Right hindlimb (tissue), 1 donor: ENCODE measurements around the gene DLX1.
A peak's percentile ranks its signal among the peaks of the same experiment; 100 is the strongest.
"Not testable (repeated sequence)": the region's sequence is repeated elsewhere in the genome, so short reads cannot be mapped to it uniquely, and the experiment has no call there.

Experiments used
- DNase-seq: peaks from one replicate; pipeline ENCODE4 v3.0.0-alpha.2; 2018

The DLX1 gene

DNA sequence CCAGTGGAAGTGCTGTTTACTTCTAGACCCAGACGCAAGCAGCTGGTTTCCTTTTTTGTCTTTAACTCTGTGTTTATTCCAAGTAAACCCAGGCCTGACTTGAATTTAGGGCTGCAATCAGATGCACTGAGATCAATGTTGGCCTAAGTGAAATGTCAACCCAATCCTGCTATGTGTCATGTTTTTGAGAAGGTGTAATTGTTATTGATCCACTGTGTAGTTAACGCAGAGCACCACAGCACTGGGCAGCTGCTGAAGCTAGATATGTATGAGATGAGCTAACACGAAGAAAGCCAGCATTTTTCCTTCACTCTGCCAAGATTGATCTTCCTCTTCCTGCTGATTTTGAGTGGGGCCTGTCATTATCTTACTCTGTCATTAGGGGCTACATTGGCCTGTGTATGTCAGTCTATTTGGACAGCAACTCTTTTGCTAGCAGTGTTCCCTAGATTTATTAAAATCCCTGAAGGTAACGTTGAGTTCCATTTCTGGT lies 18.9 kb upstream of the DLX1 start:
- DNase-seq = no peak

DNA sequence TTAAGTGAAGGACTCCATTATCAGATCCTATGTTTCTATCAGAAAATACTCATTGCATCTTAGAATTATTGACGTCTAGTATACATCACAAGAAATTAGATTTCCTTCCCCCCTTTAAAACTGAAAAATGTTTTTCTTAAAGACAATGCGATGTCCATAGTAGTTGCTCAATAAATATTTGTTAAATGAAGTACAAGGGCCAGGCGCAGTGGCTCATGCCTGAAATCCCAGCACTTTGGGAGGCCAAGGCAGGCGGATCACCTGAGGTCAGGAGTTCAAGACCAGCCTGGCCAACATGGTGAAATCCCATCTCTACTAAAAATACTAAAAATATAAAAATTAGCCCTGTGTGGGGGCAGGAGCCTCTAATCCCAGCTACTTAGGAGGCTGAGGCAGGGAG lies 17.4 kb upstream of the DLX1 start:
- not testable (repeated sequence) for DNase-seq

GRCh38 chr2:172070936-172071335 lies 14.4 kb upstream of the DLX1 start:
- no peak for DNase-seq

DNA sequence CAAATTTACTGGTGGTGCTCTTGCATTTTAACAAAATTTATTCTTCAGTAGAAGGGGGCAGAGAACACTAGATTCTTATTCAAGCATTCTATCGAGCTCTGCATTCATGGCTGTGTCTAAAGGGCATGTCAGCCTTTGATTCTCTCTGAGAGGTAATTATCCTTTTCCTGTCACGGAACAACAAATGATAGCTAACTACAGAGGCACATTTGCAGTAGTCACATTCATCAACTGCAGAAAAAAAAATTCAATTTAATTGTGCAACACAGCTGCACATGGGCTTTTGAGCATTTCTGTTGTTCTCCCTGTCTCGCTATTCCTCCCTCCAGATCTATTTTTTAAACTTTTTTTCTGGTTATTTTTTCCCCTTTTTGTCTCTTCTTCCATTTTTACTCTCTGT lies 13.0 kb upstream of the DLX1 start:
- DNase-seq = no peak

GRCh38 chr2:172072706-172073105 lies 12.6 kb upstream of the DLX1 start:
- DNase-seq = no peak

DNA sequence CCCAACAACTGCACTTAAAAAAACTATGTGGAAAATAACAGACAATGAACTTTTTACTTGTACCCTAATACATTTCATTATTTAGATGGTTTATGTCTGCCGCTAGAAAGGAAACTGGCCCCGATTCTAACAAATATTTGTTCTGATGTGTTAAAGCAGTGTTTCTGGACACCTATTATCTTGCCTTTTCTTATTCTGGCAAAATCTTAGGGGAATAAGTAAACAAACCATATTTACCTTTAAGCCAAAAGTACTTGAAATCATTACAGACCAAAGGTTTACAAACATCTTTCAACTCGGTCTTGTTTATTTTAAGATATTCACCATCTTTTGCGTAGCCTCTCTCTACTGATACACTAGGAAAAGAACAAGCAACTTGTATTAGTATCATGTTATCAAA lies 11.8 kb upstream of the DLX1 start:
- no peak for DNase-seq

- no peak for DNase-seq
Observed at GRCh38 chr2:172074254-172074653, 11.1 kb upstream of the DLX1 start.

- DNase-seq = no peak
Observed at GRCh38 chr2:172079416-172079815, 5.9 kb upstream of the DLX1 start.

DNA sequence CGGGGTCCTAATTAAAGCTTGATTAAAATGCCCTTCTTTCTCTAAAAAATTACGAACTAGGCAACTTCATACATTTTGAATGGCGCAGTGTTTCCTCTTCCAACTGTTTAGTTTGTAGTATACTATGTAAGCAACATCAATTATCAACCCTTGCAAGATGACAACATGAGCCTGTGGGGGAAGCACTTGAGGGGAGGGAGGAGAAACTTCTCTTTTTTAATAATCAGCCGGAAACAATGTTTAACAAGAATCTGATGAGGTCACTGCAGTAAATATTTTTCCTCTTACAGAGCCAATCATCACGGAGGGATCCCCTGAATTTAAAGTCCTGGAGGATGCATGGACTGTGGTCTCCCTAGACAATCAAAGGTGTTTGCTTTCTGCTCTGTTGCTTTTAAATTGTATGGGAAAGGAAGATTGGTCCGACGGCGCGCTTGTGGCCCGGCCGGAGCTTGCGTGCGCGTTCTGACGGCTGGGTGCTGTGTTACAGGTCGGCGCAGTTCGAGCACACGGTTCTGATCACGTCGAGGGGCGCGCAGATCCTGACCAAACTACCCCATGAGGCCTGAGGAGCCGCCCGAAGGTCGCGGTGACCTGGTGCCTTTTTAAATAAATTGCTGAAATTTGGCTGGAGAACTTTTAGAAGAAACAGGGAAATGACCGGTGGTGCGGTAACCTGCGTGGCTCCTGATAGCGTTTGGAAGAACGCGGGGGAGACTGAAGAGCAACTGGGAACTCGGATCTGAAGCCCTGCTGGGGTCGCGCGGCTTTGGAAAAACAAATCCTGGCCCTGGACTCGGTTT lies 5.3 kb upstream of the DLX1 start:
- no peak for DNase-seq

GRCh38 chr2:172080641-172081220 lies 4.6 kb upstream of the DLX1 start:
- DNase-seq = no peak

- no peak for DNase-seq
Observed at GRCh38 chr2:172081221-172082022, 3.9 kb upstream of the DLX1 start.

DNA sequence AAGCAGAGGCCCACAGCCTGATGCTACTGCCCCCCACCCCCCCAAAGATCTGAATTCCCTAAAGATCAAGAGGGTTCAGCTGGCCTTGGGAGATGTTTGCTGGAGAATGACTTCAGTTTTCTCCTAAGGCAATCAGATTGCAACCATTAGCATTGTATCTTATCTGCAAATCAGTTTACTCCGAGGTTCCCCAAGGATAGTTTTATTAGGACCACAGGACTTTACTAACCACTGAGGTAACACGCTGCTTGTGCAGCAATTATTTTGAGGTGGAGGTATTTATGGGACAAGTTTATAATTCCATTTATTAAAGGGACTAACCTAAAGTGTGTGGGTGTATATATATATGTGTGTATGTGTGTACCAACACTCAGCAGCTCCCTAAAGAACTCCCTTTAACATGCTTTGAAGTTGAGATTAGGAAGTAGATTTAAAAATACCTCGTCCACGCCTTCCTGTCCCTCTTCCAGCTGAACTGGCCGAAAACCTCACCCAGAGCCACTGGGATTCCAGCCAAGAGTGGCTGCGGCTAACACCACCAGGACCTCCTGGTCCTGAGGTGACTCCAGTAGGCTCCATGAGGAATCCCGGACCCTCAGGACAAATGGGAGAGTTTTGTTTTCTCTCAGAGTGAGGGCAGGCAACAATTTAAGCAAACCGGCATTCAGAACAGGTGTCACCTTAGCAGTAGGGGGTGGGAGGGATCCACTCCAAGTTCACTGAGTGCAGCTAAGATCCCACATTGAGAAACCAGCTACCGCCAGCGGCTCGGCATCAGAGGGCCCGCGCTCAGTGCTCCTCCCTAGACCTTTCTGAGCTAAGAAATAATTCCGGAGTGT lies 3.0 kb upstream of the DLX1 start:
- no peak for DNase-seq

DNA sequence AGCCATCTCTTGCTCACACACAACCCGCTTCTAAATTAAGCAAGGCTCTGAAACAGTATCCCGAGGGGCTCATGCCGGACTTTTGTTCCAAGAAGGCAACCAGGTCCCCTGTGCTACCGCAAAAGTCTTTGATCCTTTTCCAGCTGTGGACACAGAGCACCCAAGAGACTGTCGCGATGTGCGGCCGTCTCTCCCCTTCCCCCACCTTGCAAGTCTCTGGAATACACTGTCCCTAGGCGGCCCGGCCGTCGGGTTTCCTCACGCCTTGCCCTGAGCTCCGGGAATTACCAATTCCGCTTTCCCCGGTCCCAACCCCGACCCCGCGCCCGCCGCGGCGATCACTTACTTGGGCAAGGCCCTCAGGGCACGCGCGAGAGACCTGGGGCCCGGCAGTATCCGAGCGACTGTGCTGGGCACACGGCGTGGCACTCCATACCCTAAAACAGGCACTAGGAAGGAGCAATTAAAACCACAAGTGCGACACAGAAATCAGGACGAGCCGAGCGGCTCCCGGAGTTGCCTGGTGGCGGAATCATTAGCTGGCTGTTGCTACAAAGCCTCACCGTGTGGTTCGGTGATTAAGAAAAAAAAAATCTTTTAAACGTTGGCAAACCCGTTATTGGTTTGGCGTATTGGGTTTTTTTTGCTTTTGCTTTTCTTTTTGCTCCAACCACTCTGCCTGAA lies 2.2 kb upstream of the DLX1 start:
- DNase-seq = no peak

GRCh38 chr2:172083628-172084394 lies 1.5 kb upstream of the DLX1 start:
- peak; percentile 31 for DNase-seq

DNA sequence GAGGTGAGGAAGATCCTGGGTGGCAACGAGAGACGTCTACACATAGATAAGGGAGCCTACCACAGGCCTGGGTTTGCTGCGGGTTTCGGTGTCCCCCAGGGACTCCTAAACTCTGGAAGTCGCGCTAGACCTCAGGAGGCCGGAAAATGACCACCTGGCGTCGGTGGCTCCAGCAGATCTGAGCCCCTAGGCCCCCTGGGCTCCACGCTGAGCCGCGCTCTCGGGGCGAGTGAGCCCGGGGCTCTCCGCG lies 987 bp upstream of the DLX1 start:
- DNase-seq = peak; percentile 30

DNA sequence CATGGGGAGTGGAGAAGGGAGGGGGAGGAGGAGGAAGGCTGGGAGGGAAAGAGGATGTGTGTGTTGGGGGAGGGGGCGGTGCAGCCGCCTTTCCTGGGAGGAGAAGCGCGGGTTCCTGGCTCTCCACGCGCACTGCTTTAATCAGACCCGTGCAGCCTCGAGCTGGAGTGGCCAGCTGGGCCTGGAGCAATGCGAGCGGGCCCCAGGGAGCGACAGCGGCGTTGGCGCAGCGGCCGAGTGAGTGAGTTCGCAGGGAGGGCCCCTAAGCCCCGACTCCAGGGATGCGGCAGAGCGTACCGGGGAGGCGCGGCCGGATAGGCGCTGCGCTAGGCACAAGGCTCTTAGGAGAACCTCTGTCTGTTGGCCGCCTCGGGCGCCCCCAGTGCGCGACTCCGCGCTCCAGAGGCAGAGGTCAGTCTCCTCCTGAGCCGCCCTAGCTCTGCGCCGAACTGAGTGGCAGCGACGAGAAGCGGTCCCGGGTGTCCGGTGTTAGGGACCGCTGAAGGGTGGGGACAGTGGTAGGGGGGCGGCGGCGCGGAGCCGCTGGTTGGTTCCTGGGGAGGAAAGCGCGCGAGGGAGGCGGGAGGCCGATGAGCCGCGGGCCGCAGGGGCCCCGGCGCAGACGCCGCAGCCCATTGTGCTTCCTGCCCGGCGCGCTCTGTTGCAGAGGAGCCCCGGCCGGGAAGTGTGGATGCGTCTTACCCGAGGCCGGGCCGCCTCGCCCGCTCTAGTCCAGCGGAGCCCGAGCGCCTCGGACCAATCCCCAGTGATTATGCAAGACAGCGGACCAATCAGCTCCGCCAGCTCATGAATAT lies 455 bp upstream of the DLX1 start:
- peak; percentile 86 for DNase-seq

DNA sequence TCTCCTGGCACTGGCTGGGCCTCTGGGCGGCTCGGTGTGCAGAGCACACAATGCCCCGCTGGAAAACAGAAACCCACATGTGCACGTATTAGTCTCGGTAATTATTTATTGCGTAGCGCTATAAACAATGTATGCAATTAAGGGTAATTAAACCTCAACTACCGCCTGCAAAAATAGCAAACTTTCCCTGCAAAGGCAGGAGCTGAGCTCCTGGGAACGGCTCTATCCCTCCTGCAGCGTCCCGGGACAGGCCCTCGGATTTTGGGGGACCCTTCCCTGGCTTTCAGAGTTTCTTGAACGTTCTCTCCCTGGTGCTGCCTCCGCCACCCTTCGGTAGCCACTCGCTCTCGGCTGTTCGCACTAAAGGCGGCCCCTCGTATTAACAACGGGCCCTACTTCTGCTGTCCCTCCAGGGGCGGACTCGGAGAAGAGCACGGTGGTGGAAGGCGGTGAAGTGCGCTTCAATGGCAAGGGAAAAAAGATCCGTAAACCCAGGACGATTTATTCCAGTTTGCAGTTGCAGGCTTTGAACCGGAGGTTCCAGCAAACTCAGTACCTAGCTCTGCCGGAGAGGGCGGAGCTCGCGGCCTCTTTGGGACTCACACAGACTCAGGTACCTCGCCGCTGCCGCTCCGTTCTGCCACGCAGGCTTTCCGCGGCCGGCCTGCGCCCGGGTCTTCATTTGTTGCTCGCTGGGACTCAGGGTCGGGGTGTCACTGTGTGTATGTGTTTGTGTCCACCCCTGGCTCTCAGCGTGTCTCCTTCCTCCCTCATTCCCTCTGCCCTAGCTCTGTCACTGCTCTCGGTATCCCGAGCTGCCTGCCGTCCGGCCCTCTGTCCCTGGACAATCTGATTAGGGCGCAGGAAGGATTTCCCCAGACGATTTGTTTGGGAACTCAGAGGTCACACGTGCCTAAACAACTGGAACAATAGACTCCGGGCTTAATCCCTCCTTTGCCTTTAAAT lies 1.2 kb downstream of the DLX1 start:
- DNase-seq = peak; percentile 22

DNA sequence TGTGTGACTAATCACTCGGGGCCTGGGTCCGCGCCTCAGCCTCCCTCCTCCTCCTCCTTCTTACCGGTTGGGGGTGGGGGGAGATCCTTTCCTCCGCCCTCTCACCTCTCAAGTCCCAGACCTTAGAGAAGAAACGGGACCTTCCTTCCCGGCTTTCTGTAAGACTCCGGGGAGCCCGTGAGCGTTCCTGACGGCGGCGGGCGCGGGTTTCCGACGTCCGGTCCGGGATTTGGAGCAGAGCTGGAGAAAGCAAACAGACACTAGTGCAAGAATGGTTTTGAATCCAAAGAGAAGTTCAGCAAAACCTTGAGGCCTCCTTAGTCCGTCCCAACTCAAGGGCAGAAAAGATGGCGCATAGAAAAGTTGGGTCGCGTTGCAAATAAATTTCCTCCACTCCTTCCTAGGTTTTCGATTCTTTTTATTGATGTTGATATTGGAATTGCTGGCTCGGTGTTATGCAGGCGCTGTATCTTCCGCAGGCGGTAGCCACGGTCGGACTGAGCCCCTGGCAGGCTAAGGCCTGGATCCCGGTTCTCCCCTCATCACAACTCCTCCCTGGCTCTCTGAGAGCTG lies 2.0 kb downstream of the DLX1 start:
- peak; percentile 39 for DNase-seq

DNA sequence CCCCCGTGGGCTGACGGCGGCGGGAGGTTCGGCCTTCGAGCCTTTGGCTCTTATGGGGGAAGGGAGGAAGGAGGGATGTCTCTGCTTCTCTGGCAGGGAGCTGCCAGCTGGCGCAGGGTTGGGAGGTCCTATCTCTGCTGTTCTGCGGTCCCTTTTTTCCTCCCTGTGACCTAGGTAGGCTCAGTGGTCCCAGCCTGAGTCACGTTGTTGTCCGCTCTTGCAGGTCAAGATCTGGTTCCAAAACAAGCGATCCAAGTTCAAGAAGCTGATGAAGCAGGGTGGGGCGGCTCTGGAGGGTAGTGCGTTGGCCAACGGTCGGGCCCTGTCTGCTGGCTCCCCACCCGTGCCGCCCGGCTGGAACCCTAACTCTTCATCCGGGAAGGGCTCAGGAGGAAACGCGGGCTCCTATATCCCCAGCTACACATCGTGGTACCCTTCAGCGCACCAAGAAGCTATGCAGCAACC lies 2.5 kb downstream of the DLX1 start:
- peak; percentile 22 for DNase-seq
